Loucy (cell line): ENCODE data around the gene RAD9A.

Experiments
- H2AFZ ChIP-seq: fragments of 200-600 bp; sonication (generic); 2 replicates; pipeline ENCODE4 v1.6.0; 2016; ENCODE audit warnings: antibody characterized with exemption, mild to moderate bottlenecking, low read length, moderate library complexity
- H3F3A ChIP-seq: fragments of 200-600 bp; 2 replicates; pipeline ENCODE4 v1.6.0; 2016; ENCODE audit warnings: antibody characterized with exemption, low read depth, mild to moderate bottlenecking
- H3K27me3 ChIP-seq: fragments of 200-600 bp; sonication (generic); 2 replicates; pipeline ENCODE4 v1.6.1; 2014; ENCODE audit warnings: low read length, mild to moderate bottlenecking; ENCODE audit not compliant: insufficient read depth, poor library complexity, severe bottlenecking
- H3K36me3 ChIP-seq: fragments of 200-600 bp; sonication (generic); 2 replicates; pipeline ENCODE4 v1.6.1; 2016; ENCODE audit warnings: low read length; ENCODE audit not compliant: insufficient read depth
- H3K4me1 ChIP-seq: fragments of 200-600 bp; sonication (generic); 2 replicates; pipeline ENCODE4 v1.5.1; 2014; ENCODE audit warnings: low read length, mild to moderate bottlenecking; ENCODE audit not compliant: insufficient read depth, poor library complexity, severe bottlenecking
- H3K4me2 ChIP-seq: fragments of 200-600 bp; sonication (generic); 2 replicates; pipeline ENCODE4 v1.6.0; 2014; ENCODE audit warnings: antibody characterized with exemption, low read length, low read depth, mild to moderate bottlenecking; ENCODE audit not compliant: poor library complexity, severe bottlenecking
- H3K4me3 ChIP-seq: fragments of 200-600 bp; sonication (generic); 2 replicates; pipeline ENCODE4 v1.5.1; 2014; ENCODE audit warnings: low read length, mild to moderate bottlenecking, mixed read lengths; ENCODE audit not compliant: poor library complexity, severe bottlenecking
- H3K79me2 ChIP-seq: fragments of 200-600 bp; sonication (generic); 2 replicates; pipeline ENCODE4 v1.6.1; 2014; ENCODE audit warnings: low read length; ENCODE audit not compliant: insufficient read depth
- H3K9ac ChIP-seq: fragments of 200-600 bp; sonication (generic); 2 replicates; pipeline ENCODE4 v1.6.0; 2014; ENCODE audit warnings: mild to moderate bottlenecking, low read depth, low read length, moderate library complexity; ENCODE audit not compliant: poor library complexity, severe bottlenecking
- H3K9me2 ChIP-seq: fragments of 200-600 bp; sonication (generic); replicated peaks from 2 replicates; pipeline ENCODE4 v1.6.1; 2016; ENCODE audit warnings: low read depth, low read length, mixed read lengths
- H3K9me3 ChIP-seq: fragments of 200-600 bp; sonication (generic); 2 replicates; pipeline ENCODE4 v1.6.1; 2014; ENCODE audit warnings: mild to moderate bottlenecking, antibody characterized with exemption, low read length, low read depth; ENCODE audit not compliant: insufficient read depth
- H4K20me1 ChIP-seq: fragments of 200-600 bp; sonication (generic); 2 replicates; pipeline ENCODE4 v1.6.0; 2014; ENCODE audit warnings: antibody characterized with exemption, low read length, mild to moderate bottlenecking; ENCODE audit not compliant: insufficient read depth, poor library complexity, severe bottlenecking
- EZH2phosphoT487 ChIP-seq: fragments of 200-600 bp; IDR thresholded peaks from 2 replicates; pipeline ENCODE4 v1.6.1; 2018; ENCODE audit warnings: antibody characterized with exemption, mild to moderate bottlenecking, moderate library complexity, borderline replicate concordance
- TF ChIP-seq, protein P1 (sequence below): fragments of 200-600 bp; sonication (generic); conservative IDR thresholded peaks from 2 replicates; pipeline ENCODE4 v1.5.1; 2014; ENCODE audit warnings: mild to moderate bottlenecking, antibody characterized with exemption, low read length

The RAD9A gene

DNA sequence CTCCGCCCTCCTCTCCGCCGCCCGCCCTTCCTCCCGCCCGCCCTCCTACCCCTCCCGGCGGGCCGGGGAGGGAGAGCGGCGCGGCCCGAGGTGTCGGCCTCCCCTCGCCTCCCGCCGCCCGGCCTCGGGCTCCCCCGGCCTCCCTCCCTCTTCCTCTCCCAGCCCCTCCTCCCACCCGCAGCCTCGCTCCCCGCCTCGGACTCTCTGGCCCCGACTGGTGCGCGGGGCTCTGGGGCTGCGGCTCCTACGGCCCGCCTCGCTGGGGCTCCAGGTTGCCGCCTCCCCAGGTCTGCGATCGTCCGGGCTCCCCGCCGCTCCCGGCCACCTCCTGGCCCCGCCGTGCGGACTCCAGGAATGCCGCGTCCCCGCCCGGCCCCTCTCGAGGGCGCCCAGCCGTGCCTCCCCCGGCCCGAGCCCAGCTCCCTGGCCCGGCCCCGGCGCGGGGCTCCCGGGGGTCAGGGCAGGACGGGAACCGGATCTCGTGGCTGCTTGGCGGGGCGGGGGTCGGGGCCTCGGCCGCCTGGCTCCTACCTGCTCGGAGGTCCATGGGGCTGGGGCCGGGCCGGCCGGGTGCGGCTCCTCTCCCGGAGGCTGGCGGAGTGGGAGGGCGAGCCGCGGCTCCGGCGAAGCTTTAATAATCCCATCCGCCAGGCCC, 18.7 kb upstream of the RAD9A start, which contains the start of gene CLCF1:
Gene CLCF1, minus strand, starts transcription at position 606 of the 655 bp plus-strand sequence. Its CDS starts 59 bp downstream, at position 547.
- peaks cover 4% of the 10 kb centered on the region; the same call in 1 of the 2 replicates for H3K79me2 ChIP-seq

DNA sequence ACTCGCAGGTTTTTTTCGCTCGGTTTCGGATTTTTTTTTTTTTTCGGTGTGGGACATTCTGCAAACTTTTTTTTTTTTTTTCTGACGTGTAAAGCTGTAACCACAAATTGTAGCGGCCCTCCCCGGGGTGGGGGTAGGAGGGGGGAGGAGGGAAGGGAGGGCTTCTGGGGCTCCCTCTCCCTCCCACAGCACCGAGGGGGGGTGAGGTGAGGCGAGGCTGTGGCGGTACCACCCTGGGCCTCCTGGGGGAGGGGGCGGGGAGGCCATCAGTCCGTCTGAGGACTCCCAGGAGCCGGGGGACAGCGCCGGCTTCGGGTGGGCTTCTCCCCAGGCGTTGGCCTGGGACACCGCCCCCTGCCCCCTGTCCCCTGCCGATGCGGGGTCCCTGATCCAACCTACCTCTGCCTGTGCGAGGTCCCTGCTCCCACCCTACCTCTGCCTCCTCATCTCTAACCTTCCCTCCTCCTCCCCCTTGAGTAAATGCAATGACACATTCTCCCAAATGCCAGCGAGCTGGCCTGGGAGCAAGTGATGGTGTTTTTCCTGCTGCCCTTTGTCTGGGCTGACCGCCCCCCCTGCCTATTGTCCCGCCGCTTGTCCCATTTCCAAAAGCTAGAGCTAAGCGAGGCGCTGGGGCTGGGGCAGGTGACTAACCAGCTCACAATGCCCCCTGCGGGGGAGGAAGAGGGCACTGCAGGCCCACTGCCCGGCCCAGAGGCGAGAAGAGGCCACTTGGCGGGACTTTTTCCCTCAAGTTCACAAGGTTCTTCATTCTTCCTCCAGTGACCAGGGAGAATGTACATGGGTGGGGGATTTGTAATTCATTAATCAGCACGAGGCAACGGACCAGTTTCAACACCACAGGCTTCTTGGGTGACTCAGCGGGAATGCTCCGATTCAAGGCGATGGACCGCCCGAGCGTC, 17.9 kb upstream of the RAD9A start:
- H2AFZ ChIP-seq = peak overlapping the region; percentile 91

More for the DNA sequence above, 18.7 kb upstream of the RAD9A start, which contains the start of gene CLCF1:
- Histone ChIP-seq H4K20me1 (no peaks in the 10 kb centered on the region), H3K9me3 (no peaks in the 10 kb centered on the region), H3K4me1 (peaks cover 61% of the 10 kb centered on the region), H3K9ac (peak within 1 kb of the TSS; percentile 75), H3K9me2 (no peaks in the 10 kb centered on the region), H3K4me3 (peak within 1 kb of the TSS; percentile 90), H3K4me2 (peak within 1 kb of the TSS; percentile 95), H3F3A (no peaks in the 10 kb centered on the region), H3K27me3 (no peaks in the 10 kb centered on the region), H3K36me3 (no peaks in the 10 kb centered on the region), H2AFZ (peak within 1 kb of the TSS; percentile 91)
- TF ChIP-seq, protein P1, sequence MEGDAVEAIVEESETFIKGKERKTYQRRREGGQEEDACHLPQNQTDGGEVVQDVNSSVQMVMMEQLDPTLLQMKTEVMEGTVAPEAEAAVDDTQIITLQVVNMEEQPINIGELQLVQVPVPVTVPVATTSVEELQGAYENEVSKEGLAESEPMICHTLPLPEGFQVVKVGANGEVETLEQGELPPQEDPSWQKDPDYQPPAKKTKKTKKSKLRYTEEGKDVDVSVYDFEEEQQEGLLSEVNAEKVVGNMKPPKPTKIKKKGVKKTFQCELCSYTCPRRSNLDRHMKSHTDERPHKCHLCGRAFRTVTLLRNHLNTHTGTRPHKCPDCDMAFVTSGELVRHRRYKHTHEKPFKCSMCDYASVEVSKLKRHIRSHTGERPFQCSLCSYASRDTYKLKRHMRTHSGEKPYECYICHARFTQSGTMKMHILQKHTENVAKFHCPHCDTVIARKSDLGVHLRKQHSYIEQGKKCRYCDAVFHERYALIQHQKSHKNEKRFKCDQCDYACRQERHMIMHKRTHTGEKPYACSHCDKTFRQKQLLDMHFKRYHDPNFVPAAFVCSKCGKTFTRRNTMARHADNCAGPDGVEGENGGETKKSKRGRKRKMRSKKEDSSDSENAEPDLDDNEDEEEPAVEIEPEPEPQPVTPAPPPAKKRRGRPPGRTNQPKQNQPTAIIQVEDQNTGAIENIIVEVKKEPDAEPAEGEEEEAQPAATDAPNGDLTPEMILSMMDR = no peak
- TF ChIP-seq EZH2phosphoT487 = no peak

DNA sequence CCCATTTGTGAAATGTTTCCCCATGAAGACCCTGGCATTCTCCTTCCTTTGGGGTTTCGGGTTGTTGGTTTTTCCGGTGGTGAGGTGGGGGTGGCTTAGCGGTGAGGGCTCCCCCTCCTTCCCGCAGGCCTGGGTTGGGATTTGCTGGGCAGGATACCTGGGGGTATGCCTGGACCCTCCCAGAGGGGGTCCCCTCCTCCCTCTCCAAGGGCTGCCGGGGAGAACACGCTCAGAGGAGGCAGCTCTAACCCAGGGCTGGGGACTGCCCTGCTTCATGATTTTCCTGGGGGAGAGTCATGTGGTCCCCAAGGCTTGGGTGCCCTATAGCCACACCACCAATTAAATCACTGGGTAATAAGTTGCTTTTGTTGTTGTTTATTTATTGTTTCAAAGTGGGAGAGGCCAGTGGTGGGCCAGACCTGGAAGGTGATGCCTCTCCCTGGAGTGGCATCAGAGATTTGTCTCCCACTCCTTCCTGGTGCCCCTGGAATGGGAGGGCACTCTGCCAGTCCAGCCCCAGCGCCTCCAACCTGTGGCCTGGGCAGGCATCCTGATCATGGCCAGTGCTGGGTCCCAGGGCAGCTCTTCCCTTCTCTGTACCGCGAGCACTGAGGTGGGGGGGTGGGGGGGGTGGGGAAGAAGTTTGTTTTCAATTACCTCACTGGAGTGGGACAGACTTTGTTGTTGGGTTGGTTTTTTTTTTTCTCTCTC, 17.1 kb upstream of the RAD9A start:
- Histone ChIP-seq H3K9me2 (no peaks in the 10 kb centered on the region), H3F3A (no peaks in the 10 kb centered on the region), H3K27me3 (no peaks in the 10 kb centered on the region), H3K4me2 (peak overlapping the region; percentile 95), H3K9me3 (no peaks in the 10 kb centered on the region), H2AFZ (no peak overlapping the region), H3K79me2 (peaks cover 4% of the 10 kb centered on the region; the same call in 1 of the 2 replicates), H3K4me1 (peaks cover 45% of the 10 kb centered on the region), H3K36me3 (no peaks in the 10 kb centered on the region), H4K20me1 (no peaks in the 10 kb centered on the region), H3K4me3 (peak overlapping the region; percentile 90), H3K9ac (peak overlapping the region; percentile 75)
- TF ChIP-seq EZH2phosphoT487 = no peak
- TF ChIP-seq, protein P1 = no peak

More for the DNA sequence above, 17.9 kb upstream of the RAD9A start:
- Histone ChIP-seq H3K4me2 (peak overlapping the region; percentile 95), H3K9me3 (no peaks in the 10 kb centered on the region), H3K4me3 (peak overlapping the region; percentile 90), H3K9me2 (no peaks in the 10 kb centered on the region), H3K4me1 (peaks cover 53% of the 10 kb centered on the region), H3K79me2 (peaks cover 4% of the 10 kb centered on the region; the same call in 1 of the 2 replicates), H3F3A (no peaks in the 10 kb centered on the region), H4K20me1 (no peaks in the 10 kb centered on the region), H3K36me3 (no peaks in the 10 kb centered on the region), H3K27me3 (no peaks in the 10 kb centered on the region), H3K9ac (peak overlapping the region; percentile 75)
- no peak for TF ChIP-seq EZH2phosphoT487
- TF ChIP-seq, protein P1 = peak; percentile 74
